WTC11 (cell line): ENCODE measurements around the gene PIK3C2A. TPM values are rescaled to one million over a fixed set of nuclear protein-coding genes. Genes with fewer than 3 reads are reported as not detected.
"Not testable (repeated sequence)": the region's sequence is repeated elsewhere in the genome, so short reads cannot be mapped to it uniquely, and the experiment has no call there.

Source experiments
- ATAC-seq: fragments of 200-7000 bp; cut with Tn5 transposase; 2 replicates; pipeline ENCODE4 v1.10.0; 2021; ENCODE audit warnings: mild to moderate bottlenecking, moderate library complexity
- CTCF ChIA-PET: fragments of 300-600 bp; sonication (Branson Sonifier 250); formaldehyde crosslinking; loops from one replicate; lab custom pipeline; 2021; ENCODE audit warnings: antibody characterized with exemption; lab: Charles Lee
- POLR2A ChIA-PET: fragments of 350-600 bp; sonication (Branson Sonifier 250); formaldehyde crosslinking; loops from one replicate; lab custom pipeline; 2021; ENCODE audit warnings: antibody characterized with exemption; lab: Charles Lee
- DNase-seq: peaks from one replicate; pipeline ENCODE4 v3.0.0; 2021; ENCODE audit warnings: low spot score
- H3K27ac Mint-ChIP-seq: 2 replicates; pipeline ENCODE4 v1.8.0; 2021; ENCODE audit warnings: mixed read lengths
- H3K27me3 Mint-ChIP-seq: 2 replicates; pipeline ENCODE4 v1.8.0; 2021; ENCODE audit warnings: low read depth, mild to moderate bottlenecking, moderate library complexity, mixed read lengths
- H3K36me3 Mint-ChIP-seq: 2 replicates; pipeline ENCODE4 v1.8.0; 2021; ENCODE audit warnings: mixed read lengths
- H3K4me1 Mint-ChIP-seq: 2 replicates; pipeline ENCODE4 v1.8.0; 2022; ENCODE audit warnings: mixed read lengths
- H3K4me3 Mint-ChIP-seq: 2 replicates; pipeline ENCODE4 v1.8.0; 2021; ENCODE audit warnings: mild to moderate bottlenecking, moderate library complexity, mixed read lengths
- H3K9me3 Mint-ChIP-seq: 2 replicates; pipeline ENCODE4 v1.8.0; 2021; ENCODE audit warnings: mixed read lengths
- ATF1 ChIP-seq: sonication (generic); formaldehyde crosslinking; IDR thresholded peaks from 2 replicates; pipeline ENCODE4 v1.8.1; 2023; ENCODE audit warnings: mild to moderate bottlenecking, moderate library complexity, missing genetic modification reagents
- ATF3 ChIP-seq: sonication (generic); formaldehyde crosslinking; conservative IDR thresholded peaks from 2 replicates; pipeline ENCODE4 v1.8.1; 2022; ENCODE audit warnings: mild to moderate bottlenecking, missing genetic modification reagents
- CBFB ChIP-seq: sonication (generic); formaldehyde crosslinking; IDR thresholded peaks from 2 replicates; pipeline ENCODE4 v1.8.1; 2022; ENCODE audit warnings: mild to moderate bottlenecking, low read depth, missing genetic modification reagents
- CDX4 ChIP-seq: fragments of 250-450 bp; sonication (Bioruptor Pico); IDR thresholded peaks from 2 replicates; pipeline ENCODE4 v1.9.0; 2021; ENCODE audit warnings: moderate library complexity, mild to moderate bottlenecking, inconsistent platforms, borderline replicate concordance
- CREB1 ChIP-seq: sonication (generic); formaldehyde crosslinking; IDR thresholded peaks from 2 replicates; pipeline ENCODE4 v1.8.0; 2023; ENCODE audit warnings: mild to moderate bottlenecking, missing genetic modification reagents
- CREM ChIP-seq: sonication (generic); formaldehyde crosslinking; IDR thresholded peaks from 2 replicates; pipeline ENCODE4 v1.8.1; 2022; ENCODE audit warnings: mild to moderate bottlenecking, missing genetic modification reagents, moderate library complexity
- E2F5 ChIP-seq: sonication (generic); formaldehyde crosslinking; IDR thresholded peaks from 2 replicates; pipeline ENCODE4 v1.8.1; 2022; ENCODE audit warnings: mild to moderate bottlenecking, moderate library complexity, missing genetic modification reagents
- ESRRA ChIP-seq: sonication (generic); formaldehyde crosslinking; IDR thresholded peaks from 2 replicates; pipeline ENCODE4 v1.8.1; 2022; ENCODE audit warnings: mild to moderate bottlenecking, missing genetic modification reagents, borderline replicate concordance
- FOXP4 ChIP-seq: sonication (generic); formaldehyde crosslinking; IDR thresholded peaks from 2 replicates; pipeline ENCODE4 v1.8.0; 2022; ENCODE audit warnings: mild to moderate bottlenecking, missing genetic modification reagents
- GTF2I ChIP-seq: fragments of 250-450 bp; sonication (Bioruptor Pico); conservative IDR thresholded peaks from 2 replicates; pipeline ENCODE4 v1.4.0; 2021; ENCODE audit warnings: mild to moderate bottlenecking
- IRF2 ChIP-seq: sonication (generic); formaldehyde crosslinking; IDR thresholded peaks from 2 replicates; pipeline ENCODE4 v1.8.0; 2022; ENCODE audit warnings: low read depth, missing genetic modification reagents, borderline replicate concordance
- JAZF1 ChIP-seq: fragments of 250-450 bp; sonication (Bioruptor Pico); IDR thresholded peaks from 2 replicates; pipeline ENCODE4 v1.9.0; 2021; ENCODE audit warnings: moderate library complexity, mild to moderate bottlenecking, inconsistent platforms
- JUN ChIP-seq: sonication (generic); formaldehyde crosslinking; IDR thresholded peaks from 2 replicates; pipeline ENCODE4 v1.8.0; 2023; ENCODE audit warnings: mild to moderate bottlenecking, missing genetic modification reagents
- KAT7 ChIP-seq: sonication (generic); formaldehyde crosslinking; IDR thresholded peaks from 2 replicates; pipeline ENCODE4 v1.8.1; 2023; ENCODE audit warnings: missing genetic modification reagents, mild to moderate bottlenecking, borderline replicate concordance
- NR3C1 ChIP-seq: sonication (generic); formaldehyde crosslinking; conservative IDR thresholded peaks from 2 replicates; pipeline ENCODE4 v1.8.1; 2023; ENCODE audit warnings: low read depth, mild to moderate bottlenecking, missing genetic modification reagents
- PREB ChIP-seq: sonication (generic); formaldehyde crosslinking; IDR thresholded peaks from 2 replicates; pipeline ENCODE4 v1.8.1; 2022; ENCODE audit warnings: mild to moderate bottlenecking, missing genetic modification reagents, moderate library complexity, borderline replicate concordance
- PRRX2 ChIP-seq: fragments of 250-450 bp; sonication (Bioruptor Pico); IDR thresholded peaks from 2 replicates; pipeline ENCODE4 v1.8.0; 2021; ENCODE audit warnings: mild to moderate bottlenecking
- SMAD3 ChIP-seq: sonication (generic); formaldehyde crosslinking; IDR thresholded peaks from 2 replicates; pipeline ENCODE4 v1.8.0; 2022; ENCODE audit warnings: missing genetic modification reagents, mild to moderate bottlenecking, borderline replicate concordance
- SOX15 ChIP-seq: fragments of 250-450 bp; sonication (Bioruptor Pico); IDR thresholded peaks from 2 replicates; pipeline ENCODE4 v1.9.0; 2021; ENCODE audit warnings: mild to moderate bottlenecking
- TEAD1 ChIP-seq: sonication (generic); formaldehyde crosslinking; IDR thresholded peaks from 2 replicates; pipeline ENCODE4 v1.8.0; 2022; ENCODE audit warnings: mild to moderate bottlenecking, missing genetic modification reagents
- USF1 ChIP-seq: sonication (generic); formaldehyde crosslinking; IDR thresholded peaks from 2 replicates; pipeline ENCODE4 v1.8.0; 2022; ENCODE audit warnings: mild to moderate bottlenecking, missing genetic modification reagents
- USF2 ChIP-seq: sonication (generic); formaldehyde crosslinking; IDR thresholded peaks from 2 replicates; pipeline ENCODE4 v1.8.1; 2023; ENCODE audit warnings: mild to moderate bottlenecking, missing genetic modification reagents, moderate library complexity
- ZBTB21 ChIP-seq: sonication (generic); formaldehyde crosslinking; IDR thresholded peaks from 2 replicates; pipeline ENCODE4 v1.8.1; 2023; ENCODE audit warnings: mild to moderate bottlenecking, missing genetic modification reagents, borderline replicate concordance
- ZNF138 ChIP-seq: sonication (generic); formaldehyde crosslinking; conservative IDR thresholded peaks from 2 replicates; pipeline ENCODE4 v1.8.1; 2022; ENCODE audit warnings: mild to moderate bottlenecking, moderate library complexity, missing genetic modification reagents
- ZNF396 ChIP-seq: fragments of 250-450 bp; sonication (Bioruptor Pico); IDR thresholded peaks from 2 replicates; pipeline ENCODE4 v1.8.0; 2021; ENCODE audit warnings: mild to moderate bottlenecking, moderate library complexity, borderline replicate concordance
- ZNF416 ChIP-seq: fragments of 250-450 bp; sonication (Bioruptor Pico); IDR thresholded peaks from 2 replicates; pipeline ENCODE4 v1.9.0; 2021; ENCODE audit warnings: mild to moderate bottlenecking, inconsistent platforms
- ZNF671 ChIP-seq: fragments of 250-450 bp; sonication (Bioruptor Pico); IDR thresholded peaks from 2 replicates; pipeline ENCODE4 v1.8.0; 2021; ENCODE audit warnings: mild to moderate bottlenecking
- total RNA-seq: library from RNA; stranded (reverse); gene quantifications from 3 replicates; pipeline ENCODE4 v1.2.3, GENCODE V29; 2021

PIK3C2A gene
- total RNA-seq, 1 experiment from 2014 or later = 105 TPM

GRCh38 chr11:17244046-17244445 is 36.3 kb upstream of the PIK3C2A start:
- CTCF ChIA-PET = interaction anchor here (1.1 kb wide), 1 partner anchor 487 kb away, joined by 5 read pairs; no protein-coding TSS in a partner anchor
- POLR2A ChIA-PET = no interaction called here
- no peak for DNase-seq
- TF ChIP-seq CREM (no peak), GTF2I (CRISPR knock-in tag) (no peak), SMAD3 (CRISPR knock-in tag) (no peak), PRRX2 (no peak), CBFB (CRISPR knock-in tag) (no peak), IRF2 (CRISPR knock-in tag) (no peak), E2F5 (CRISPR knock-in tag) (no peak), ZBTB21 (CRISPR knock-in tag) (no peak), PREB (no peak), ATF3 (CRISPR knock-in tag) (no peak), ZNF396 (CRISPR knock-in tag) (no peak), CDX4 (CRISPR knock-in tag) (no peak), ZNF138 (CRISPR knock-in tag) (no peak), TEAD1 (no peak), NR3C1 (CRISPR knock-in tag) (no peak)
- TF ChIP-seq, all 79 proteins: peak for 0
- no peaks in the 10 kb centered on the region for H3K36me3 Mint-ChIP-seq
- no peaks in the 10 kb centered on the region for H3K4me1 Mint-ChIP-seq
- peaks cover 3% of the 10 kb centered on the region; the same call in 1 of the 2 replicates for H3K27me3 Mint-ChIP-seq
- H3K9me3 Mint-ChIP-seq = 0 out of 2 replicates have a peak, but pooled peaks cover 3% of the 10 kb centered on the region
- no peak overlapping the region for H3K27ac Mint-ChIP-seq
- no peak for ATAC-seq
- no peak overlapping the region for H3K4me3 Mint-ChIP-seq

GRCh38 chr11:17242954-17243353 is 35.2 kb upstream of the PIK3C2A start:
- CTCF ChIA-PET = interaction anchor here (1.1 kb wide), 1 partner anchor 488 kb away, joined by 5 read pairs; no protein-coding TSS in a partner anchor
- H3K27ac Mint-ChIP-seq, H3K4me1 Mint-ChIP-seq, POLR2A ChIA-PET, H3K36me3 Mint-ChIP-seq, DNase-seq, ATAC-seq, H3K4me3 Mint-ChIP-seq, H3K27me3 Mint-ChIP-seq, H3K9me3 Mint-ChIP-seq: not testable (repeated sequence)

GRCh38 chr11:17240780-17241179 is 33.0 kb upstream of the PIK3C2A start:
- Mint-ChIP-seq H3K27me3 (peaks cover 3% of the 10 kb centered on the region; the same call in 1 of the 2 replicates), H3K9me3 (0 out of 2 replicates have a peak, but pooled peaks cover 3% of the 10 kb centered on the region), H3K4me1 (no peaks in the 10 kb centered on the region), H3K27ac (no peak overlapping the region), H3K4me3 (no peak overlapping the region), H3K36me3 (no peaks in the 10 kb centered on the region)
- no peak for ATAC-seq
- TF ChIP-seq ESRRA (CRISPR knock-in tag) (no peak), SOX15 (CRISPR knock-in tag) (no peak), ZNF416 (CRISPR knock-in tag) (no peak), JAZF1 (CRISPR knock-in tag) (no peak), ZNF138 (CRISPR knock-in tag) (no peak), CBFB (CRISPR knock-in tag) (no peak), USF2 (CRISPR knock-in tag) (no peak), ZNF671 (CRISPR knock-in tag) (no peak), JUN (CRISPR knock-in tag) (no peak), TEAD1 (no peak), FOXP4 (CRISPR knock-in tag) (no peak), USF1 (CRISPR knock-in tag) (no peak), ATF1 (CRISPR knock-in tag) (no peak), CREB1 (CRISPR knock-in tag) (no peak), KAT7 (no peak), PRRX2 (no peak)
- DNase-seq = no peak
- ChIA-PET POLR2A (no interaction called here), CTCF (interaction anchor here (0.6 kb wide), 1 partner anchor 18 kb away, joined by 4 read pairs; no protein-coding TSS in a partner anchor)
